Measurements from ENCODE around the gene PPP2R1A. TPM values are rescaled to one million over a fixed set of nuclear protein-coding genes. Genes with fewer than 3 reads are reported as not detected.

The PPP2R1A gene
- total RNA-seq, 4 donors from 2014 or later, result 145 to 176 (median 166) TPM

GRCh38 chr19:52221031-52221430 lies 31.2 kb downstream of the PPP2R1A start:
- H3K36me3 ChIP-seq, result peaks cover 5 to 100% (median 49%) of the 10 kb centered on the region in 3 donors
- no peak for TF ChIP-seq POLR2A (IDR thresholded peaks at IDR 0.05)
- TF ChIP-seq CTCF (IDR thresholded peaks at IDR 0.05), result no peak
- TF ChIP-seq EP300 (IDR thresholded peaks at IDR 0.05), result no peak
- H3K9me3 ChIP-seq, result no peaks in the 10 kb centered on the region
- H3K27ac ChIP-seq, result no peak overlapping the region
- H3K4me1 ChIP-seq, result no peaks in the 10 kb centered on the region
- 96 to 97% methylated on average over 6 of the region's 6 CpGs for WGBS, 2 donors
- H3K4me3 ChIP-seq, result no peak overlapping the region
- DNase-seq (ENCODE audit: low spot score in 2 of 2), result no peak
- H3K27me3 ChIP-seq, result no peaks in the 10 kb centered on the region

- H3K4me3 ChIP-seq, result no peak overlapping the region
- 89 to 94% methylated on average over 5 to 7 of the region's 7 CpGs for WGBS, 2 donors
- no peak overlapping the region for H3K27ac ChIP-seq
- no peaks in the 10 kb centered on the region for H3K9me3 ChIP-seq
- peaks cover 7 to 100% (median 51%) of the 10 kb centered on the region in 3 donors for H3K36me3 ChIP-seq
- no peaks in the 10 kb centered on the region for H3K27me3 ChIP-seq
- DNase-seq (ENCODE audit: low spot score in 2 of 2), result no peak
- TF ChIP-seq EP300 (IDR thresholded peaks at IDR 0.05) (no peak), CTCF (IDR thresholded peaks at IDR 0.05) (no peak), POLR2A (IDR thresholded peaks at IDR 0.05) (no peak)
- H3K4me1 ChIP-seq, result no peaks in the 10 kb centered on the region
These were observed 32.1 kb downstream of the PPP2R1A start for GRCh38 chr19:52221831-52222375.

GRCh38 chr19:52224211-52224610 lies 34.4 kb downstream of the PPP2R1A start:
- 92 to 93% methylated on average over 5 of the region's 5 CpGs for WGBS, 2 donors
- peaks cover 7 to 100% (median 49%) of the 10 kb centered on the region in 3 donors for H3K36me3 ChIP-seq
- no peak for DNase-seq (ENCODE audit: low spot score in 2 of 2)

GRCh38 chr19:52226652-52227051 lies 36.8 kb downstream of the PPP2R1A start:
- no peak overlapping the region for H3K27ac ChIP-seq
- no peaks in the 10 kb centered on the region for H3K9me3 ChIP-seq
- H3K36me3 ChIP-seq, result peaks cover 4 to 84% (median 28%) of the 10 kb centered on the region in 3 donors
- 83 to 86% methylated on average over 4 of the region's 4 CpGs for WGBS, 2 donors
- no peaks in the 10 kb centered on the region for H3K27me3 ChIP-seq
- TF ChIP-seq POLR2A (IDR thresholded peaks at IDR 0.05), result no peak
- TF ChIP-seq CTCF (IDR thresholded peaks at IDR 0.05), result no peak
- no peak for TF ChIP-seq EP300 (IDR thresholded peaks at IDR 0.05)
- H3K4me3 ChIP-seq, result no peak overlapping the region
- no peaks in the 10 kb centered on the region for H3K4me1 ChIP-seq
- DNase-seq (ENCODE audit: low spot score in 2 of 2), result no peak

More at GRCh38 chr19:52224211-52224610, 34.4 kb downstream of the PPP2R1A start:
- Histone ChIP-seq H3K27me3 (no peaks in the 10 kb centered on the region), H3K4me1 (no peaks in the 10 kb centered on the region), H3K27ac (no peak overlapping the region), H3K9me3 (no peaks in the 10 kb centered on the region), H3K4me3 (no peak overlapping the region)
- no peak for TF ChIP-seq POLR2A (IDR thresholded peaks at IDR 0.05)
- TF ChIP-seq CTCF (IDR thresholded peaks at IDR 0.05), result no peak
- TF ChIP-seq EP300 (IDR thresholded peaks at IDR 0.05), result no peak

- Histone ChIP-seq H3K27ac (no peak overlapping the region), H3K36me3 (peaks cover 2 to 77% (median 28%) of the 10 kb centered on the region in 3 donors), H3K4me1 (no peaks in the 10 kb centered on the region), H3K9me3 (no peaks in the 10 kb centered on the region), H3K4me3 (no peak overlapping the region), H3K27me3 (no peaks in the 10 kb centered on the region)
- no peak for TF ChIP-seq EP300 (IDR thresholded peaks at IDR 0.05)
- no peak for TF ChIP-seq POLR2A (IDR thresholded peaks at IDR 0.05)
- TF ChIP-seq CTCF (IDR thresholded peaks at IDR 0.05), result no peak
- 73 to 79% methylated on average over 10 of the region's 10 CpGs for WGBS, 2 donors
- no peak for DNase-seq (ENCODE audit: low spot score in 2 of 2)
These were observed 37.5 kb downstream of the PPP2R1A start for GRCh38 chr19:52227196-52227940.
